IPS-11a (cell line): ENCODE data around the gene CSGALNACT2.
"Not testable (repeated sequence)": the region's sequence is repeated elsewhere in the genome, so short reads cannot be mapped to it uniquely, and the experiment has no call there.

ENCODE experiments used
- H3K4me3 ChIP-seq: one replicate; pipeline ENCODE4 v1.5.1; 2013; ENCODE audit warnings: low read depth, low read length, control low read depth

CSGALNACT2 gene

GRCh38 chr10:43174969-43175368 lies 36.7 kb downstream of the CSGALNACT2 start:
- H3K4me3 ChIP-seq: no peak overlapping the region

DNA sequence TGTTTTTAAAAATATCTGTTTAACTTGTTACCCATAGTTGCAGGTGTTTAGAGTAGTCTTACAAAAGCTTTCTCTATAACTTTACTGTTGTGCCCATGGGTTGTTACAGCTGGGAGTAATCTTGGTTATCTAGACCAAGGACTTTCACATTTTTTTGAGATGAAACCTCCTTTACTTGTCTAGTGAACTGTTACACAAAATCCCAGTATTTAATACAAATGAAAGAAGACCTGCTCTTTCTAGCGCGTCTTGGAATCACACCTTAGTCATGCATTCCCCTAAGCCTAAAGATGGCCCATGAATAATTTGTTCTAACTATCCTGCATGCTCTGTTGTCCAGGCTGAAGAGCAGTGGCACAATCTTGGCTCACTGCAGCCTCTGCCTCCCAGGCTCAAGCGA lies 38.0 kb downstream of the CSGALNACT2 start:
- no peak overlapping the region for H3K4me3 ChIP-seq

- no peak overlapping the region for H3K4me3 ChIP-seq
Measured at GRCh38 chr10:43177595-43177994, 39.4 kb downstream of the CSGALNACT2 start.

DNA sequence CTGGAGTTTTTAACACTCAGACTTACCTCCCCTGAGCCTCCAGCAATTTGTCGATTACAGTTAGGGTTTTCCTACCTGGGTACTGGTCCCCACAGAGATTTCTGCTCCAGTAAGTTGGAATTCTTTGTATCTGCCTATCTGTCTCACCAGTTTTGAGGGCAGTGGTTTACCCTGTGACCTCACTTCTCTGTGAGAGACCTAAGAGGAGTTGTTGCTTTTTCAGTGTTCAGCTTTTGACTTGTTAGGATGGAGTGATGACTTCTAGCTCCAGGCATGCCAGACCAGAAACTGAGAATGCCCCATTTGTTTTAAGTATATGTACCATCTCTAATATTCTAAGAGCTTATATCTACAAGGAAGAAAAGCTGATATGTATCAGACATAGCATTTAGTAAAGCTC lies 42.9 kb downstream of the CSGALNACT2 start:
- no peak overlapping the region for H3K4me3 ChIP-seq

DNA sequence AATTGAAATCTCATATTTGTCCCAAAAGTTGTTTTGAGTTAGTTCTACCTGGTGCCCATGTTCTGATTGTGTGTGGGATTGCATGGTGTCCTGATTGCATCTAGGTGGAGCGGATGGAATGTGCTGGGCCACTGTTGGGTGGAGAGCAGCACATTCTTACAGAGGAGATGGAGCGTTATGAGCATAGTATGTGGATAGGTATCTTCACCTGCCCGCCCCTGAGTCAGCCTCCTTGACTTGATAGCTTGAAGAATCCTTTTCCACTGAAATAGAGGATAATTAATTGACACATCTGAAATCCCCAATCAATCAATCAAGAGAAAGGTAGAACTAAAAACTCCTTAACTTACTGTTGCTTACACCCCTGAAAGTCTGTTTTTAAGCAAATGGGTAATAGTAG lies 45.5 kb downstream of the CSGALNACT2 start:
- not testable (repeated sequence) for H3K4me3 ChIP-seq

DNA sequence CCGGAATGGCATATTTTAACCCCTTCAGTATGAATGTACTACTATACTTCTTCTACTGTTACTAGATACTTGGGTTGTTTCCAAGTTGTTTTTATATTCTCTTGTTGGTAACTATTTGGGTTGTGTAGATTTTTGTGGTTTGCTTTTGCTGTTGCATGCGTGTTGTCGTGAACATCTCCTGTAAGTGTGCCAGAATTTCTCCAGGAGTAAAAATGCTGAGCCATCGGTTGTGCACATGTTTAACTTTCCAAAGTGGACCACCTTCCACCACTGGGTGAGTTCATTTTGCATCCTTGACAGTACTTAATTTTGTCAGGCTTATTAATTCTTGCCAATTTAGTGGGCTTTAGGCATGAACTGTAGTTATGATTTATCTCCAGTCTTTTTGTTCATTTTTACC lies 47.9 kb downstream of the CSGALNACT2 start:
- H3K4me3 ChIP-seq: no peak overlapping the region

- no peak overlapping the region for H3K4me3 ChIP-seq
Measured at GRCh38 chr10:43187213-43187612, 49.0 kb downstream of the CSGALNACT2 start.

- no peak overlapping the region for H3K4me3 ChIP-seq
Measured at GRCh38 chr10:43188702-43189101, 50.5 kb downstream of the CSGALNACT2 start.

DNA sequence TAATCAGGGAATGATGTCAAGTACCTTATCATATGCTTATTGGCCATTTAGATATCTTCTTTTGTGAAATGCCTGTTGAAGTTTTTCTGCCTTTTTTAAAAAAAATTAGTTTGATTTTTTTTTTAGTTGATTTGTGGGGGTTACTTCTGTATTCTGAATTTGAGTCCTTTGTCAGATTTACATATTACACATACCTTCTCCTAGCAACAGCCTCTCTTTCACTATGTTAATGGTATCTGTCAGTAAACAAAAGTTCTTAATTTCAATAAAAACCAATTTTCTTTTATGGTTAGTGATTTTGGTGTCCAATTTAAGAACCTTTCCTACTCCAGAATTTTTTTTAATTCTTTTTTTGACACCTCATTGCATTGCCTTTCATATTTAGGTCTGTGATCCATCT lies 52.0 kb downstream of the CSGALNACT2 start:
- no peak overlapping the region for H3K4me3 ChIP-seq

- no peak overlapping the region for H3K4me3 ChIP-seq
Measured at GRCh38 chr10:43190775-43191174, 52.5 kb downstream of the CSGALNACT2 start.

DNA sequence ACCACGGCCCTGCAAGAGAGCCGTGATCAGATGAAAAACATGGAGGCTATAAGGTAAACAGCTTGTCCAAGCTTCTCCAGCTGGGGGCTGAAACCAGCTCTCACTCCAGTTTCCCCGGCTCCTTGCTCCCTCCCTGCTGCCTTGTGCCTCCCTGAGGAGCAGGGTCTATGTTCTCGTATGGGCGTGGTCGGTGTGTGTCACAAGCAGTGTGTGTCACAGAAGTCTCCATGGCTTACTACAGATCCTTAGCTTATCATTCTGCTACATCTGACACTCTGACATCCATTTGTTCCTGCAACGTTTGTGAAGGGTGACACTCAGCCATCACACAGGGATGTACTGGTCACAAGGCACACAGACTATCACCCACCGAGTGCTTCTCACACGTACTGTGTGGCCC lies 54.6 kb downstream of the CSGALNACT2 start:
- H3K4me3 ChIP-seq: no peak overlapping the region

GRCh38 chr10:43193496-43194080 lies 55.3 kb downstream of the CSGALNACT2 start:
- H3K4me3 ChIP-seq: no peak overlapping the region

DNA sequence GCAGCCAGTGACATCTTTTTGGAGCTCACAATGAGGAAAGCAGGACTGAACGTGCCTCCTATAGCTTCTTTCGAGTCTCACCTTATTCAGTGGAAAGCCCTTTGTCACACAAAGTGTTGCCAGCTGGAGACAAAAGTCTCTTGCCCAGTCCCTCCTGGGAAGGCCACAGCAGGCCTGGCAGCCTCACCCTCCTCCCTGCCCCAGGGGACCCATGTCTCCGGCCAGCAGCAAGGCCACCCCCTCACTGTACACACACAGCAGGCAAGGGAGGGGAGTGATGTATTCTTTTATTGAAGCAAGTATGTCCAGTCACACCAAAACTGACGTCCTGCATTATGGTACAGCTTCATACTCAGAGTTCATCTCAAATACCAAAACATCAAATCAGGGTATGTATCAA lies 56.0 kb downstream of the CSGALNACT2 start:
- no peak overlapping the region for H3K4me3 ChIP-seq

GRCh38 chr10:43194859-43195258 lies 56.6 kb downstream of the CSGALNACT2 start:
- H3K4me3 ChIP-seq: no peak overlapping the region

DNA sequence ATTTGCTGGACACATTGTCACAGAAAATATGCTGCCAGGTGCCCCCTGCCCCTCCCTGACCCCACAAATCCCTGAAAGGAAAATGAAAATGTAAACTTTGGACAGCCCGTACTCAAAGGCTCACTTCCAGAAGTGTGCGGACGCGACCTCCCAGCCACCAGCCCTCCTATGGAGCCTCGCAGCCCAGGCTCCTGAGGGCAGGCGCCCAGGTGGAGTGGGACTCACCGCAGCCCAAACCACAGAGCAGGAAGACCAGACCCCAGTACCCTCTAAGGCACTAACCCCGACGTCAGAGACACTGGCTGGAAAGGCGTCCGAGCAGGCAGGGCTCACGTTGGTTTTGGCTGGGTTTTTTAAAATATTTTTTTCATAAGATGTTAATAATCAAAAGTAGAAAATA lies 57.3 kb downstream of the CSGALNACT2 start:
- H3K4me3 ChIP-seq: no peak overlapping the region

DNA sequence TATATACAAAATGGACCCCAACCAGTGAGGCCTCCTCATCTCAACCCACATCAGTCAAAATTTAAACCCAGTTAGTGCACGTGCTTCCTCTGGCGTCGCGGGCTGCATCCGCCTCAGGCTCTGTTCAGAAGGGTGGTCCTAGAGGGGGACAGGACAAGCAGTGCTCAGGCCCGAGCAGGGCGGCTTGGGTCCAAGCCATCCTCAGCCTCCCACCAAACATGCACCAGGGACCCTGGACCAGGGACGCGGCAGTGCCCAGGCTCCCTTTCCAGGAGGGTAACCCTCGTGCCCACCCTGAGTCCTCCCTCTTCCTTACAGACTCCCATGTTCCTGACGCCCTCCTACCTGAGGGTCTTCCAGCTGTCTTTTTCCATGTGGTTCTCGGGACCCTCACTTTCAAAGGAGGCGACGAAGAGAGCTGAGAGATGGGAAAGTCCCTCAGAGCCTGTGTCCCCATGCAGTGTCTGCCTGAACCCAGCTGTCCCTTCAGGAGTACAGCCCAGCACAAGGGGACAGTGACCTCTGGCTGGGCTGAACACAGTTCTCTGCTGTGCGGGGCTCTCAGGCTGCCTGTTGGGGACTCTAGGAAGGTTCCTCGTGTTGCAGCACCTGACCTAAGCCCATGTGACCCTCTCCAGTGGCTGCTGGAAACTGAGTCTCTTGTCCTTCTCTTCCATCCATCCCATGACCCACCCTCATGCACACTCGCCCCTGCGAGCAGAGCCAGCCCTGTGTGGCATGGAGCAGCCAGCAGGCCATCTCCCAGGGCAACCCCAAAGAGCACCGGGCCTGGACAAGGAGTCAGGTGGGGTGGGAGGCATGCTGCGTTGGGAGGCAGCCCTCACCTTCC lies 58.1 kb downstream of the CSGALNACT2 start:
- H3K4me3 ChIP-seq: no peak overlapping the region

DNA sequence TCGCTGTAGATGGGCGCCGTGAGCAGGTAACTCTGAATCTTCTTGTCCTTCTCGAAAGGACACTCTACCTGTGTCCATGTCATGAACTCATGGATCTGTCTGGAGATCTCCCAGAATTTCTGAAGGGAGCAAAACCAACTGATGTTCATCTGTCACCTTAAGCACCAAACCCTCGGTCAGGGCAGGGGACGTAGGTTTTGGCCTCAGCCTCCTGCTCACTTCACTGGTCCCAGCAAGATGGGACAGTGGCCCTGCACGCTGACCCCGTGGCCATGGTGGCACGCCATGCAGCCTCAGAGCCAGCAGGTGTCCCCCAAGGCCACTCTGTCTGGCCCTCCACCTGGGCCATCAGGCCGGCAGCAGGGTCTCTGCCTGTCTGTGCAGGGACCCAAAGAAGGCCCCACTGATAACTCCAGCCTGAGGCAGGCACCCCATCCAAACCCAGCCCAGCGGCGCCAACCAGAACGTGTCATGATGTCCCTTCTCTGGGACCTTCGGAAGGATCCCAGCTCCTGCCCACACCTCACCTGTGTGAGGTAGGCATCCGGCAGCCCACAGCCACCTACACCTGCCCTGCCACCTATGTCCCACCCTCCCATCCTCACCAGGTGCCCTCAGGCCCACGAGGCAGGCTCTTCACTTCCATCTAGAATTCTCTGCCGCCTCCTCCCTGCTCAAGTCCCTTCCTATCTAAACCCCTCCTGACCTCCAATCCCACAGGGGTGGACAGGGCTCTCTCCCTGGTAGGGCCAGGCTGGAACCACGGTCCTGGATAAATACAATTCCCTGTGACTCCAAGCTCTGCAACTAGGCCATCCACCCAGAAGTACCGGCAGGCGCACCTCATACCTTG lies 59.0 kb downstream of the CSGALNACT2 start:
- no peak overlapping the region for H3K4me3 ChIP-seq

GRCh38 chr10:43197834-43198681 lies 59.8 kb downstream of the CSGALNACT2 start:
- H3K4me3 ChIP-seq: no peak overlapping the region

- no peak overlapping the region for H3K4me3 ChIP-seq
Measured at GRCh38 chr10:43198682-43199005, 60.4 kb downstream of the CSGALNACT2 start.

DNA sequence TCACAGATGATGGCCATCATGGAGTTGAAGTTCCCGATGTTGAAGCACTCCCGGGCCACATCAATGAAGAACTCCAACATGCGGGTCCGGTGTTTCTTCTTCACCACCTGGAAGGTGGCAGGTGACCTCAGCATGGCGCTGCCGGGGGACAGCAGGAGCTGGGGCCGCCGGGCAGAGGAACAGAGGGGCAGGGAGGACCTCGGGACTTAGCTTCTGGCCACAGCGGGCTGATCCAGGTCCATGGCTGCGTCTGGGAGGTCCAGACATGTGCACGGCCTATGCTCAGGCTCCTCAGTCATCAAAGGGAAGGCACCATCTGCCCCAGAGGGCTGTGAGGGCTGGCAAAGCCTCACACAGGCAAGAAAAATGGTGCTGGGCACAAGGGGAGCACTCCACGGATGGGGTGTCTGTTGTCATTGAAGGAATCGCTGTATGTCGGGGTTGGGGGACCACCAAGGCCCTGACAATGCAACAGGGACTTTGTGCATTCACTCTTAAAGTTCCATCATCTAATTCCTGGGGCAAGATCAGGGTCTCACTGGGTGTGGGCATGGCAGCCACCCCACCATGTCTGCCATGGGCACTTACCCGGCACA lies 60.9 kb downstream of the CSGALNACT2 start:
- H3K4me3 ChIP-seq: no peak overlapping the region
